Sigmoid colon (tissue), 4 donors: Measurements from ENCODE around the gene VWA3B.

Experiments
- CTCF ChIP-seq, 4 experiments: fragments of 450-650 bp in 3 of 4; fragments of 200-600 bp in 1 of 4; IDR thresholded peaks; one replicate each; pipeline ENCODE4 v1.5.1; 2016 to 2019; ENCODE audit warnings: antibody characterized with exemption in 4 of 4, mild to moderate bottlenecking in 3 of 4, moderate library complexity in 2 of 4
- EP300 ChIP-seq, 4 donors: sonication (generic); formaldehyde crosslinking; IDR thresholded peaks; one replicate each; pipeline ENCODE4 v1.6.1; 2017; ENCODE audit warnings: antibody characterized with exemption in 4 of 4
- POLR2AphosphoS5 ChIP-seq, 4 donors: sonication (generic); formaldehyde crosslinking; IDR thresholded peaks; one replicate each; pipeline ENCODE4 v1.6.1; 2017; ENCODE audit warnings: antibody characterized with exemption in 4 of 4

- TF ChIP-seq CTCF (IDR thresholded peaks at IDR 0.05) (no peak), EP300 (IDR thresholded peaks at IDR 0.05) (no peak), POLR2AphosphoS5 (IDR thresholded peaks at IDR 0.05) (no peak)
Observed at GRCh38 chr2:98188351-98189046, 101.5 kb downstream of the VWA3B start.
